Jurkat, Clone E6-1 (cell line): ENCODE data around the gene PDE5A.
"Not testable (repeated sequence)": the region's sequence is repeated elsewhere in the genome, so short reads cannot be mapped to it uniquely, and the experiment has no call there.

Experiments
- DNase-seq: peaks from one replicate; pipeline ENCODE4 v3.0.0-alpha.2; 2011; ENCODE audit warnings: low read depth, low spot score
- H3K4me3 ChIP-seq: 2 replicates; pipeline ENCODE4 v1.5.1; 2011; ENCODE audit warnings: mild to moderate bottlenecking, low read length, control low read depth, moderate library complexity

PDE5A gene

DNA sequence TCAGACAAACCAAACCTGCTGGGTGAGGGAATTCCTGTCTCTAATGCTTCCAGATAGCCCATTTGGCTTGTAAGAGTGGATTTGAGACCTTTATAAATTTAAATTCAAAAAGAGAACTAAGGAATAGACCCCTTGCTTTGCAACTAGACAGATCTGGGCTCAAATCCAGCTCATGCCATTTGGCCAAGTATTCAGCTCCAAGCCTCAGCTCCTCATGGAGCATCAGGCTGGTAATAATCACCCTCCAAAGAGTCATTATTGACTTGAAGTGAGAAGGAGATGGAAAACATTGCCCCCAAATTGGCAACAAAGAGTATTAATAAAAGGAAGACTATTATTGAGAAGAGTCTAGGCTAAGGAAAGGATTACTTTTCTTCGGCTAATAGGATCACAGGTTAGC, 134.7 kb downstream of the PDE5A start:
- no peak overlapping the region for H3K4me3 ChIP-seq
- DNase-seq, result no peak

DNA sequence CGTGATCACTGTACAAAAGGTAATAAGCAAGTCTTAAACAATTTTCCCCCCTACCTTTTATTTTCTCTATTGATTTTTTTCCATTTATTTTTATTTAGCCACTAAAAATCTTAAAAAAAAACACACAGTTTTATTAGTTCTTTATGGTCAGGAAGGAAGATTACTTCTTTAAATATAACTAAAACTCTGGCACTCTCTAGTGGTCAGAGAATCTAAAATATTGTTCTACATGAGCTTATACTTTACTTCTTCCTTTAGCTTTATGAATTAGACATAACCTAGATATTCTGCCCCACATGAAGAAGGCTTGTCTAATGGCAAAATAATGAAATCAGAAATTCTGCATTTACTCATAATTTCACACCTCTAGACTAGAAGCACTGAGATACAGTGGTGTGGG, 135.2 kb downstream of the PDE5A start:
- no peak for DNase-seq
- H3K4me3 ChIP-seq, result no peak overlapping the region

DNA sequence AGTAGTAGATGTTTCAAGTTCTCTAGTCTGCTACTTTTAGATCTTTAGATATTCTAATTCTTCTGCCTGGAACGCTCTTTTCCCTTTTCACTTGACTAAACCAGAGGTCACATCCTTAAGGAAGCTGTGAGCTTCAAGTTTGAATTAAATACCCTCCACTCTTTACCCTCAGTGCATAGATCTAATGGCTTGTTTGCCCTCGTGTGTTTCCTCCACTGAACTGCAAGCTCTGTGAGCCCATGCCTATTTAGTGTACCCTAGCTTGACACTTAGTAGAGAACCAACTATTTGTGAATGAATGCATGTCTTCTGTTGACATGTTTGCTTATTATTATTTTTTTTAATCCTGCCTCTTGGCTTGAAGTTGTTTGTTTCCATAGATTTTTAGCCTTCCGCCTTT, 138.3 kb downstream of the PDE5A start:
- peak; percentile 25 for DNase-seq
- no peak overlapping the region for H3K4me3 ChIP-seq

DNA sequence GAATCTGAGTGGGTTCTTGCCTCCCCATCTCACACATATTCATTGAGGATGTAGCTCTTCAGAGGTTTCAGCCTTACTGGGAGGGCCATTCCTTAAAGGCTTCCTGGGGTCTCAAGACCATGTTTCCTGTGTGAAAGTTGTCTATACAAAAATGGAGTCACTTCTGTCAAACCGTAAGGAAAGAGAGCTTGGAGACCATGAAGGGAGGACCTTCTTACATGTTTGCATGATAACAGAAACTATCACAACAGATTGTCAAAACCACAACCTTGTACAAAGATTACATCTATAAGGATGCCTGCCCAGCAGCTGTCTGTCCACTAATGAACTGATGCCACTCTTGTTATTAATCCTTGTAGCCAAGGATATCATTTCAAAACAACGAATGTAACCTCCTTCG, 139.3 kb downstream of the PDE5A start:
- DNase-seq, result no peak
- H3K4me3 ChIP-seq, result no peak overlapping the region

DNA sequence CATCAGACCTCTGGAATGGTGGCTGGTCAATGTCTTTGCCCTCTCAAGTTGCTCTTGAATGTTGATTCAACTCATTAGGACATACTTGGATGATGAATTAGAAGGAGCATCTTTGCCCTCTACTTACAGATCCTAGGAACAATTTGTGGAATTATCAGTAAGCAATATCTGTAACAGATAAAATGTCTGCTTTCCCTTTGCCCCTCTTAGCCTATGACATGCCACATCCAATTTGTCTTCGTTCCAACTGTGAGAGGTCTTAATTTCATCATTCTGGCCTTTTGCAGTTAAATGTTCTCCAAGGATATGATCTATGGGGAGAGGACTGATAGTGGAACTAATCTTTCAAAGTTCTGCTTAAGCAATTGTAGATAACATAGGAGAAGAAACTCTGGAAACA, 148.3 kb downstream of the PDE5A start:
- no peak overlapping the region for H3K4me3 ChIP-seq
- DNase-seq, result no peak

DNA sequence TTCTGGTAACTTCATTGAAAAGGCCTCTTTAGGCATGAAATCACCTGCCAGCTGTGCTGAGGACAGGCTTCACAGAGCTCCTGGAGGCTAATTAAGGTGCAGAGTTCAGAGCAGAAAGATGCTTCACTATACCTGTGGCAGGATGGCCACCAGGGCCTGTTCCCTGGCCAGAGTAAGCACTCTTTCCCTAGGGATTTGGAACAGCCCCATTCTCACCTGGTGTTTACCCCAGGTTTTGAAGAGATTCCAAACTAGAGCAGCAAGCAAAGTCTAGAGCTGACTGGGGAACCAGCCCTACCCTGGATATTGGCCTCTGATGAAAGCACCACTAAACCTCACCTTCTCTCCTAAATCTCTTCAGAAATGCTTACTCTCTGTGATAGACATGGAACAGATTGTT, 148.8 kb downstream of the PDE5A start:
- H3K4me3 ChIP-seq, result no peak overlapping the region
- no peak for DNase-seq

DNA sequence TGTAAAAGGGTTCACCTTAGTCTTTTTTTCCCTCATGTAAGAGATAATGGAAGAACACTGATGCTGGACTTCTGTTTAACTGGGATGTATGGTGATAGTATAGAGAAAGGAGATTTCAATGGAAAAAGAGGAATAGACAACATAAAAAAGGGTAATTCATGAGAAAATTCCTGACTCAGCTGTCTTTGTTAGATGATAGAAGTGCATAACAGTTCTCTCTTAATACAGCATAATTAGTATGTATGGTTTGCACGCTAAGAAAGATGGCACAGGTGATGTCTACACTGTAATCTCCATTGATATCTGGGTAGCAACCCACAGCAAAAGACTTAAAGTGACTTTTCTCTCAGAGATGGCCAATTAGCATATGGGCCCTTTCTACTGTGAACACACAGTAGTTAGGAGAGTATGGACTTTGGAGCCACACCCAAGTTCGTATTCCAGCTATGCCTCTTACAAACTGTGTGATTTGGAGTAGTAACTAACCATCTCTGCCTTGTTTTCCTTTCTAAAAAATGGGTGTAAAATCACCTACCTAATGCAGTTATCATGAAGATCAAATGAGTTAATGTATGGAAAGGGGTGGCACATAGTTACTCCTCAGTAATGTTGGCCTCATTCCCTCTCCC, 149.3 kb downstream of the PDE5A start:
- no peak for DNase-seq

DNA sequence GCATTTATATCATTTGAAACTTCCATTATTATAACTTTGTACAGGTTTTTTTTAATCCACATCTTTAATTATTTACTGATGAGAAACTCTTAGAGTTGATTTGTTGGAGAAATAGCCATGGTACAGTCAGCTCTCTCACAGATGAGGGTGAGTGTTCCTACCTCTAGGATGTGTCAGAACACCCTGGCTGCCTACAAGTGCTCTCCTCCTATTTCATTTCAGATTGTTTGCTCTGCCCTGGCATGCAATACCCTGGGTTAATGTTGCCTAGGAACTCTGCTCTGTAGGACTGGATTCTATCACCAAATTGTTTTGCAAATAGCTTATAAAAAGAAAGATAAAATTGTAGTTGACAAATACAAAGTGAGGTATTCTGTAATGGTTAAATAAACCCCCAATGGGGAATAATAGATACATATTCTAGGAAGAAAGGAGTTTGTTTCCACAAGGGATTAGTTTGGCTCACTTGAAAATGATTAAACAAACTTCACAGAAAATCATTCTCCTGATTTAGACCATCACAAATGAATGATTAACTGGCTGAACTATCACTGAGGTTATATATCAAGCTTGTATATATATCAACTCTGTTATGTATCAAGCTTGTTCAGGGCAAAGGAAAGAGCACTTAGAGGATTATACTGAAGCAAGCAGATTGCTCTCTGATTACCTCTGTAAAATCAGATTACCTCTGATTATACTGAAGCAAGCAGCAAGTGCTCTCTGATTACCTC, 150.0 kb downstream of the PDE5A start:
- DNase-seq, result no peak
- H3K4me3 ChIP-seq, result no peak overlapping the region

More for the DNA sequence above, 149.3 kb downstream of the PDE5A start:
- H3K4me3 ChIP-seq, result no peak overlapping the region

DNA sequence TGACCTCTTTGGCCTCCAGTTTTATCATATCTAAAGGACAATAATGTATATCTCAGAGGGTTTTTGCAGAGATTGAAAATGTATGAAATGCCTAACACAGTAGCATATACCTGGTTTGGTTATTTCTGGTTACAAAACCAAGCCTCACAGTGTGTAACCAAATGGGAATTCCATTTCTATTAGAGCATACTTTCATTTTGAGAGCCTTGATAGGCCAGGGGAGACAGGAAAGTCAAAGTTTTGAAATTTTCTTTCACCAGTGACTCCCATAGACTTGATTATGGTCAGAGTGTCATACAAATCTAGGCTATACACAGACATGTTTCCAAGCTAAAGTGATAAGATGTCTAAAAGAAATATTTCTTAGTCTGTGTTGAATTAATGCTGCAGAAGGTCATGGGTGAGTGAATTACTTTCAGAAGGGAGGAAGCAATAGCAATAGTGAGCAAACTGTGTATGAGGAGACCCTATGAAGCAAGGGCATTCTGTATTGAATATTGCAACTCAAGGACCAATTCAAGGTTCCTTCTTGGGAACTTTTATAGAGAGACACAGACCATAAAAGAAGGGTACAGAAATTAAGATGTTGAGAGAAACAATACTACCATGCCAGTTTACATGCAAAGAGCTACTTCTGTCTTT, 151.1 kb downstream of the PDE5A start:
- DNase-seq, result no peak
- H3K4me3 ChIP-seq, result no peak overlapping the region

DNA sequence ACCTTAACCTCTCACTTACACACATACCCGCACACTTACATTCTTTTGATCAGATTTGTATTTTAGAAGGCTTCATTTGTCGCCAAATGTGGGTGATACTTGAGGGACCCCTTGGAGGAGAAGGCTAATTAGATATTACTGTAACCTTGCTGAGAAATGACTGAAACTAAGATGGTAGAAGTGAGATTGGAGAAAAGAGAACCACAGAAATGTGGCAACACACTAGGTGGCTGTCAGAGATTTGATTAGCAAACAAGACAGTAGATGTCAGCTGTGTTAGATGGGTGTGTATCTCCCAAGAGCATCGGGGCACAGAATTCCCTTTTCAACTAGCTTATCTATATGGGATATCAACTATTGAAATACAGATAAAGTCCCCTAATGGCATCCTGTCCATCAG, 157.3 kb downstream of the PDE5A start:
- DNase-seq, result no peak
- H3K4me3 ChIP-seq, result no peak overlapping the region

DNA sequence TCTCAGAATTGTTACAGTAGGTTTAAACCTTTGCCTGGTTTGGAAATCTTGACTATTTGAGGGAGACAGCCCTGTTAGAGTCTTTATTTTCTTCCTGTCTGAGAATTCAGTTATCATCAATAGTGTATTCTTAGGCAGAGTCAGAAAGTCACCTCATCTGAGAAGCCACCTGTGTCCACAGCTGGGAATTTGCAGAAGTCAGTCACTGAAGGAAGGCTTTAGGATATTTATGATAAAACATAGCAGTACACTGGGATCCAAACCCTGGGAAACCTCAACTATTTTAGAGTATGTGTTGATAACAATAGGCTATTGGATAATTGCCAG, 157.9 kb downstream of the PDE5A start:
- DNase-seq, H3K4me3 ChIP-seq: not testable (repeated sequence)

DNA sequence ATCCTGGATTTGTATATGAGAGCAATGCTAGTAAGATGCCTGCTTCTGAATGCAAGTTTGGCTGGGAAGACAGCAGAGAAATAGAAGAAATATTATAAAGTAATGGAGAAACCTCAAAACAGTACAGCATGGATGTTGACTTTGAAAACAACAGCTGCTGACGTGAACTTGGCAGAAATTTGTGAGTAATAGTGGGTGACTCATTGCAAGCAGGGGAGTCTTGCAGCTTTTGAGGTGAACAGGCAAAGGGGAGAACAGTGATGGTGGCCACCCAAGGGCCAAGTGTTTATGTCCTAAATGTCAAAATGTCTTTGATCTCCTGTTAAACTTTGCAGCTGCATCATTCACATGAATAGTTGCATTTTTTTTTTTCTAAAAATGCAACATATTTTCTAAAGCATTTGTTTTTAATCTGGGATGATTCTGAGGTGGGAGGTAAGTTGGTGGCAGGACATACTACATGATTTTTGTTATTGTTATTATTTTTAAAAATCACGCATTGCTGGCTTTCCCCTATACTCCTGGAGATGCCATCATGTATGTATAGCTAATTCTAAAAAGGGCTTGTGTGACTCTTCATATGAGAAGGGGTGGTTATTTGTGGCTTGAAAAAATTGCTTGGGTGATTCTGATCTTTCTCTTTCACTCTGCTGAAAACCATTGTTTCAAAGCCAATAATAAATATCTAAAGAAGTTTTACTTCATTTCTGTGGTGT, 158.4 kb downstream of the PDE5A start:
- H3K4me3 ChIP-seq, result not testable (repeated sequence)

DNA sequence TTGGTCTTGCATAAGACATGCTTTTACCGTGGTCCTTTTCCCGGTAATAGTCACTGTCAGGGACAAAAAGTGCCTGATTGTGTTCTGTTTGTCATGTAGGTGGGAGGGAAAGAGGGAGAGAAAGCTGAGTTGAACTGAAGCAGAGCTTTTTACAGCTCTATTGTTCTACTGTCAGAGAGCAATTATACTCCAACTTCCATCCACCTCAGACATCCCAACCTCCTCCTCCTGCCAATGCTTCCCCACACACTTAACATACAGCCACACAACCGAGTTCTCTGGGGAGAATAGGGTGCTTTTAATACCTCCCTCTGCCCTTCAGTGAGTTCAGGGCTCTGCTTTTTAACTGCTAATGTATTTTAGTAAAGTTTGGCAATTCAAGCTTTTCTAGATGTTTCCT, 159.6 kb downstream of the PDE5A start:
- not testable (repeated sequence) for H3K4me3 ChIP-seq, DNase-seq

More for the DNA sequence above, 158.4 kb downstream of the PDE5A start:
- not testable (repeated sequence) for DNase-seq

DNA sequence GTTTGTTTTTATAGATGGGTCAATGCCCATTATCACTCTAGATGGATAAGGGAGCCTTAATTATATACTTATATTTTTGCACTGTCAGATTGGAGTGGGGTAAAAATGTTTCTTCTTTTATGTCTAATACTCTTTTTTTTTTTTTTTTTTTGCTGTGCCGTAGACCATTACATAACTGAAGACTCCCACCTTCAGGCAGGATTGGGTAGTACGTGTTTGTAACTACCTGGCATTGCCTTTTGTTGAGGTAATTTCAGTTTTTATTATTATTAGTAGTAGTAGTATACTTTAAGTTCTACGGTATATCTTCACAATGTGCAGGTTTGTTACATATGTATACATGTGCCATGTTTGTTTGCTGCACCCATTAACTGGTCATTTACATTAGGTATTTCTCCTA, 165.9 kb downstream of the PDE5A start:
- H3K4me3 ChIP-seq, DNase-seq: not testable (repeated sequence)

DNA sequence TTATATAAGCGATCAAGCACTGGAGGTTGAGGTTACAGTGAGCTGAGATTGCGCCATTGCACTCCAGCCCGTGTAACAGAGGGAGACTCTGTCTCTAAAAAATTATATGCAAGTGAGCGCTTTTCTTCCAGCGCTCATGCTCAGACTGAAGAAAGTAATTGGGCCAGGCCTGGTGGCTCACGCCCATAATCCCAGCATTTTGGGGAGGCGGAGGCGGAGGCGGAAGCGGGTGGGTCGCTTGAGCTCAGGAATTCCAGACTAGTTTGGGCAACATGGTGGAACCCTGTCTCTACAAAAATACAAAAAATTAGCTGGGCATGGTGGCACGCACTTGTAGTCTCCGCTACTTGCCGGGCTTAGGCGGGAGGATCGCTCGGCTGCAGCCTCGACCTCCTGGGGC, 172.9 kb downstream of the PDE5A start:
- H3K4me3 ChIP-seq, result peak overlapping the region; percentile 39
- DNase-seq, result not testable (repeated sequence)

DNA sequence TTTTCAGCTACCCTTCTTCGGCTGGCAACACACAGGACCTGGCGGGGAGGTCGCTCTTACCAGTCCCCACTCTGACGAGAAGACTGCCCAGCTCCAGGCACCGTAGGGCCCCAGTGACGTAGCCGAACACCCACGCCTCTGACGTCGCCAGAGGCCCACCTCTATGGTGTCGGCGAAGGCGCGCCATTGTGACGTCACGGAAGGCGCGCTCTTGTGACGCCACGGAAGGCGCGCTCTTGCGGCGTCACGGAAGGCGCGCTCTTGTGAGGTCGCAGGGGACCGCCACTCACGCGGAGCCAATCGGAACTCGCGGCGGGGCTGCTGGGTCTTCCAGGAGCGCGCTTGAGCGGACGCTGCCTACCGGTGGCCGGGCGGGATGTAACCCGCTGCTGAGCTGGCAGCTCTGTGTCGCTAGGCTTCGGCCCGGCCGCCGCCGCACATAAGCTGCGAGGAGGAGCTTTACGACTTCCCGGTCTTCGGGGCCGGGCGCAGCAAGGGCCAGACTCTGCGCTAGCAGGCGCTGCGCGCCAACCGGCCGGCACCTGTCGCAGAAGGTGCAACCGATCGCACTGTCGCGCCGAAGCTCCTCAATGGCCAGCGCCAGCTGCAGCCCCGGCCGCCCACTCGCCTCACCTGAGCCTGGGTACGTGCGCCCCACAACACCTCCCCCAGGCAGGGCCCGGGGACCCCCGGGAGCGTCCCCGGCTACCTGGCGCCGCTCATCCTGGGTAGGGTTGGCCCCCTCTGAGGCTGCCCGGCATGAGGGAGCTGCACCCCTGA, 173.9 kb downstream of the PDE5A start:
- H3K4me3 ChIP-seq, result peak overlapping the region; percentile 59
- peak; percentile 93 for DNase-seq

DNA sequence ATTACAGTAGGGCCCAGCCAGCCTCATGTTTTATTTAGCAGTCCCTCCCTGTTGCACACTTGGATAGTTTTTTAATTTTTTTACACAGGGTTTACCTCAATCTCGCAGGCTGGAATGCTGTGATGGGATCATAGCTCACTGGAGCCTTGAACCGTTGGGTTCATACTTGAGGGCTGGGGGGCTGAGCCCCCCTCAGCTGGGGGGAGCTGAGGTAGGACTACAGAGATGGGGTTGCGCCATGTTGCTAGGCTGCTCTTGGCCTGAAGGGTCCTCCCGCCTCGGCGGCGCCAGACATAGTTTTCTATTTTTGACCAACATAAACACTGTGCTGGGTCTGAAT, 174.5 kb downstream of the PDE5A start:
- not testable (repeated sequence) for DNase-seq
- H3K4me3 ChIP-seq, result peak overlapping the region; percentile 59

DNA sequence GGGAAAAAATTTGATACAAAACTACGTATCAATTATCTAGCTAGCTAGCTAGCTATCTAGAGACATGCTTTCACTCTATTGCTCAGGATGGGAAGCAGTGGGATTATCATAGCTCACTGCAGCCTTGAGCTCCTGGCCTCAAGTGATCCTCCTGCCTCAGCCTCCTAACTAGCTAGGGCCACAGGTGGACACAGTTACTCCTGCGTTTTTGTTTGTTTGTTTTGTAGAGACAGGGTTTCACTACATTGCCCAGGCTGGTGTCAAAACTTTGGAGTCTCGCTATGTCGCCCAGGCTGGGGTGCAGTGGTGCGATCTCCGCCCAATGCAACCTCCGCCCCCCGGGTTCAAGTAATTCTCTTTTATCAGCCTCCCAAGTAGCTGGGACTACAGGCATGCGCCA, 175.3 kb downstream of the PDE5A start:
- not testable (repeated sequence) for H3K4me3 ChIP-seq, DNase-seq

DNA sequence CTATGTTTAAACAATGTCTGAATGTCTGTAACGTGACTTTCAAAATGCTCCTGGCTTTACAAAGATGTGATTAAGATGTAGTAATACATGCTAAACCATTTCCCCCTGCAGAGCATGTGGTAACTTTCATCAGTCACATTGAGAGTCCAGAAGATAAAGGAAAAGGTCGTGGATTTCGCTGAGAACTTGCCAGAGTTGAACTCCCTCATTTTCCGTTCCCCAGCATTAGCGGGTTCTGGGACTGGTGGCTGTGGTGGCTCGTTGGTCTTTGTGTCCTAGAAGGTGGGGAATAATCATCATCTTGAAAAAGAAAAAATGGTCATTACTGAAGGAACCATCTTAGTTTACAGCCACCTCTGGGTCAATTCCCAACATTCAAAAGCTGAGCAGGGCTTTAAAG, 178.8 kb downstream of the PDE5A start:
- H3K4me3 ChIP-seq, DNase-seq: not testable (repeated sequence)
